GOT3 (cell line): Measurements from ENCODE around the gene CCDC170.
"Not testable (repeated sequence)": the region's sequence is repeated elsewhere in the genome, so short reads cannot be mapped to it uniquely, and the experiment has no call there.

Experiments used
- DNase-seq: peaks from one replicate; lab custom pipeline; 2025; ENCODE audit warnings: mixed read lengths; lab: John Stamatoyannopoulos, UW

The CCDC170 gene

GRCh38 chr6:151494235-151494935 is 568 bp downstream of the CCDC170 start:
- DNase-seq = peak; percentile 28

GRCh38 chr6:151494936-151495320 is 1.1 kb downstream of the CCDC170 start:
- DNase-seq = no peak

- no peak for DNase-seq
Measured at GRCh38 chr6:151495380-151495779, 1.6 kb downstream of the CCDC170 start.

- no peak for DNase-seq
Measured at GRCh38 chr6:151497905-151498304, 4.1 kb downstream of the CCDC170 start.

GRCh38 chr6:151498327-151498726 is 4.5 kb downstream of the CCDC170 start:
- DNase-seq = no peak

GRCh38 chr6:151499551-151499950 is 5.7 kb downstream of the CCDC170 start:
- DNase-seq = no peak

GRCh38 chr6:151501511-151502136 is 7.8 kb downstream of the CCDC170 start:
- no peak for DNase-seq

- no peak for DNase-seq
Measured at GRCh38 chr6:151502499-151502898, 8.7 kb downstream of the CCDC170 start.

GRCh38 chr6:151506761-151507160 is 12.9 kb downstream of the CCDC170 start:
- no peak for DNase-seq

GRCh38 chr6:151509048-151509447 is 15.2 kb downstream of the CCDC170 start:
- DNase-seq = no peak

- no peak for DNase-seq
Measured at GRCh38 chr6:151512481-151512880, 18.7 kb downstream of the CCDC170 start.

GRCh38 chr6:151514000-151514730 is 20.3 kb downstream of the CCDC170 start:
- DNase-seq = no peak

GRCh38 chr6:151518992-151519391 is 25.2 kb downstream of the CCDC170 start:
- DNase-seq = not testable (repeated sequence)

GRCh38 chr6:151523034-151523433 is 29.2 kb downstream of the CCDC170 start:
- DNase-seq = no peak

GRCh38 chr6:151524059-151524458 is 30.2 kb downstream of the CCDC170 start:
- DNase-seq = no peak

GRCh38 chr6:151534576-151534975 is 40.8 kb downstream of the CCDC170 start:
- DNase-seq = no peak

- DNase-seq = no peak
Measured at GRCh38 chr6:151535476-151536187, 41.8 kb downstream of the CCDC170 start.

- DNase-seq = no peak
Measured at GRCh38 chr6:151536188-151536479, 42.3 kb downstream of the CCDC170 start.

- no peak for DNase-seq
Measured at GRCh38 chr6:151537556-151537955, 43.7 kb downstream of the CCDC170 start.

GRCh38 chr6:151539506-151540268 is 45.9 kb downstream of the CCDC170 start:
- DNase-seq = no peak

- no peak for DNase-seq
Measured at GRCh38 chr6:151544453-151544852, 50.6 kb downstream of the CCDC170 start.

GRCh38 chr6:151544884-151545283 is 51.1 kb downstream of the CCDC170 start:
- DNase-seq = not testable (repeated sequence)
